ENCODE data around the gene NPPA. TPM values are rescaled to one million over a fixed set of nuclear protein-coding genes. Genes with fewer than 3 reads are reported as not detected.

Gene NPPA
- total and polyA plus RNA-seq, 9 of the 15 experiments (the other 6 are each of a cell fraction or from before 2014, with no cell fraction given), result not detected

GRCh38 chr1:11796036-11796828 lies 51.4 kb downstream of the NPPA start (continued):
- TF ChIP-seq DNMT1 (IDR thresholded peaks at IDR 0.05) (no peak), MLX (CRISPR knock-in tag; conservative IDR thresholded peaks at IDR 0.05) (no peak), RFX7 (CRISPR knock-in tag; IDR thresholded peaks at IDR 0.05) (no peak), USF2 (CRISPR knock-in tag; IDR thresholded peaks at IDR 0.05) (no peak), POLR2B (IDR thresholded peaks at IDR 0.05; ENCODE audit: low read depth, partially characterized antibody) (peak; percentile 78), CREB3L1 (IDR thresholded peaks at IDR 0.05; ENCODE audit: borderline replicate concordance, low read depth) (peak; percentile 42; the same call in 1 of the 2 replicates), BRF2 (IDR thresholded peaks at IDR 0.05; ENCODE audit: borderline replicate concordance, insufficient read depth, insufficient read length) (no peak), ZNF584 (CRISPR knock-in tag; IDR thresholded peaks at IDR 0.05; ENCODE audit: low read depth) (0 out of 2 replicates have a peak, but pooled peaks have one; percentile 78), FOS (IDR thresholded peaks at IDR 0.05; ENCODE audit: extremely low read depth, insufficient read length) (no peak), HNRNPK (IDR thresholded peaks at IDR 0.05; ENCODE audit: low read depth, low read length, poor library complexity, severe bottlenecking) (no peak), ZBTB26 (CRISPR knock-in tag; IDR thresholded peaks at IDR 0.05) (no peak), FOXK1 (CRISPR knock-in tag; IDR thresholded peaks at IDR 0.05; ENCODE audit: borderline replicate concordance) (no peak; the same call in 1 of the 2 replicates), MBD2 (IDR thresholded peaks at IDR 0.05; ENCODE audit: borderline replicate concordance, low read depth) (peak; percentile 47; the same call in 1 of the 2 replicates), DEAF1 (CRISPR knock-in tag; IDR thresholded peaks at IDR 0.05) (no peak), PYGO2 (tag; IDR thresholded peaks at IDR 0.05) (no peak), THAP12 (CRISPR knock-in tag; IDR thresholded peaks at IDR 0.05) (peak; percentile 14; the same call in 1 of the 2 replicates)

Data from K562 (cell line).